Activated T-cell treated with anti-CD3 and anti-CD28 coated beads, Interleukin-2, amount 50 U/mL, for 4 hours (primary cell): ENCODE results near the gene CACNA2D1. TPM values are rescaled to one million over a fixed set of nuclear protein-coding genes. Genes with fewer than 3 reads are reported as not detected.

ENCODE experiments used
- ATAC-seq, 2 donors: fragments of 200-7000 bp; cut with Tn5 transposase; one replicate each; pipeline ENCODE4 v1.10.0; 2021
- DNase-seq: peaks from one replicate; pipeline ENCODE4 v3.0.0-alpha.2; 2020
- H3K27me3 Mint-ChIP-seq: one replicate; pipeline ENCODE4 v1.8.0; 2021; ENCODE audit warnings: low read depth, mixed read lengths
- H3K36me3 Mint-ChIP-seq: one replicate; pipeline ENCODE4 v1.8.0; 2022; ENCODE audit warnings: mixed read lengths; ENCODE audit not compliant: insufficient read depth
- H3K4me1 Mint-ChIP-seq: one replicate; pipeline ENCODE4 v1.8.0; 2021; ENCODE audit warnings: low read depth, mixed read lengths
- H3K4me3 Mint-ChIP-seq: one replicate; pipeline ENCODE4 v1.8.0; 2021; ENCODE audit warnings: mild to moderate bottlenecking, moderate library complexity, mixed read lengths
- H3K9me3 Mint-ChIP-seq: one replicate; pipeline ENCODE4 v1.8.0; 2021; ENCODE audit warnings: mixed read lengths
- total RNA-seq, 3 donors: library from RNA; stranded (reverse); gene quantifications; one replicate each; pipeline ENCODE4 v1.2.1, GENCODE V29; 2021

Gene CACNA2D1
- total RNA-seq, 3 donors from 2014 or later, result 0.03 to 0.24 (median 0.18) TPM

DNA sequence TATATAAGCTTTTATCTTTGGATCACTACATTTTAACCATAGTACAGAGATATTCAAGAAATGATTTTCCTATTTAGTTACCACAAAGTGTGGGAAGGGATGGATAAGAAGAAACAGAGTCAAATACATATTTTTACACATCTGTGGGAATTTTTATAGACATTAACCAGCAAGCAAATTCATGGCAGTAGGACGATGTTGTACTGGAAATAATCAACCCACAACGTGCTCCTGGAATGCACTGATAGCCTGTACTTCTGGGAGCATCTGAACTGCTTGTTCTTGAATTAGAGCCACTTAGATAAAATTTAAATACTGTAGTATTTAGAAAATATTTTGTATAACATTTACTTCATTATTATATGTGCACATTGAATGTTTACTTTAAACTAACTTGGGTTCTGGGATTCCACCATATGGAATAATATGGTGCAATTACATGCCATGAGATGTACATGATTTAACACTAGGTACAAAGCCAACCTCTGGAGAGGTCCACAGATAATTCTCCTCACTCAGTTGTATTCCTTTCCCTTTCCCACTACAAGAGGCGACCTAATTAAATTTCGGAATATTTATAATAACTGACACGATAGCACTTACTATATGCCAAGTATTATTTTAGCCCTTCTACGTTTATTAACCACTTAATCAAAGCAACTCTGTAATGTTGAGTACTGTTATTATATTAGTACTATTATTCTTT is 508.8 kb downstream of the CACNA2D1 start:
- Mint-ChIP-seq H3K9me3 (peaks cover 6% of the 10 kb centered on the region), H3K36me3 (no peaks in the 10 kb centered on the region), H3K4me1 (no peaks in the 10 kb centered on the region), H3K4me3 (no peak overlapping the region), H3K27me3 (no peaks in the 10 kb centered on the region)
- DNase-seq (no peak), ATAC-seq (no peak)

- H3K36me3 Mint-ChIP-seq, result no peaks in the 10 kb centered on the region
- peaks cover 6% of the 10 kb centered on the region for H3K9me3 Mint-ChIP-seq
- no peak overlapping the region for H3K4me3 Mint-ChIP-seq
- H3K4me1 Mint-ChIP-seq, result no peaks in the 10 kb centered on the region
- no peak for ATAC-seq
- no peak for DNase-seq
- no peaks in the 10 kb centered on the region for H3K27me3 Mint-ChIP-seq
Observed at GRCh38 chr7:81932936-81933335, 510.6 kb downstream of the CACNA2D1 start.

DNA sequence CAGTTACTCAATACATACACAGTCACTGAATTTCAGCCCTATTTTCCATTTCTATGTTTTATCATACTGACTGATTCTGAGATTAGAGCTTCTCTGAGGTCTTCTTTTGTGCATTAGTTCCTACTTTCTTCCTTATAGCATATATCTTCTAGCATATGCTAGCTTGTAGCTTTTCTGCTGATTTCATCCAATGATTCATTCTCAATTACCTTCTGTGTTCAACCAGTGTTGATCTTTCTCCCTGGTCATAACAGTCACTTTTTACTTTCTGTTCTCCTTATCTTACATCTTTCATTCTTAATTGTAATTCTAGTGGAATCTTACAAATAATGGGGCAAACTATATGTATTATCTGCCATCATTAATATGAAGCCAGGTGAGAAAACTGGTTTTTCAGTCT is 514.2 kb downstream of the CACNA2D1 start:
- H3K4me3 Mint-ChIP-seq, result no peak overlapping the region
- no peak for DNase-seq
- ATAC-seq, result no peak
- H3K27me3 Mint-ChIP-seq, result no peaks in the 10 kb centered on the region
- H3K36me3 Mint-ChIP-seq, result no peaks in the 10 kb centered on the region
- H3K4me1 Mint-ChIP-seq, result no peaks in the 10 kb centered on the region
- peaks cover 13% of the 10 kb centered on the region for H3K9me3 Mint-ChIP-seq

GRCh38 chr7:81926154-81926553 is 517.4 kb downstream of the CACNA2D1 start:
- Mint-ChIP-seq H3K4me3 (no peak overlapping the region), H3K9me3 (peaks cover 8% of the 10 kb centered on the region), H3K4me1 (no peaks in the 10 kb centered on the region), H3K27me3 (no peaks in the 10 kb centered on the region), H3K36me3 (no peaks in the 10 kb centered on the region)
- ATAC-seq (no peak), DNase-seq (no peak)

- Mint-ChIP-seq H3K27me3 (no peaks in the 10 kb centered on the region), H3K9me3 (peaks cover 8% of the 10 kb centered on the region), H3K4me1 (no peaks in the 10 kb centered on the region), H3K4me3 (no peak overlapping the region), H3K36me3 (no peaks in the 10 kb centered on the region)
- ATAC-seq (no peak), DNase-seq (no peak)
Observed at GRCh38 chr7:81925530-81925929, 518.0 kb downstream of the CACNA2D1 start.

GRCh38 chr7:81924494-81924893 is 519.1 kb downstream of the CACNA2D1 start:
- H3K4me1 Mint-ChIP-seq, result no peaks in the 10 kb centered on the region
- H3K36me3 Mint-ChIP-seq, result no peaks in the 10 kb centered on the region
- no peak overlapping the region for H3K4me3 Mint-ChIP-seq
- peaks cover 8% of the 10 kb centered on the region for H3K9me3 Mint-ChIP-seq
- ATAC-seq, result no peak
- H3K27me3 Mint-ChIP-seq, result no peaks in the 10 kb centered on the region
- no peak for DNase-seq

- no peaks in the 10 kb centered on the region for H3K4me1 Mint-ChIP-seq
- no peak for DNase-seq
- H3K27me3 Mint-ChIP-seq, result no peaks in the 10 kb centered on the region
- H3K36me3 Mint-ChIP-seq, result no peaks in the 10 kb centered on the region
- H3K4me3 Mint-ChIP-seq, result no peak overlapping the region
- H3K9me3 Mint-ChIP-seq, result peaks cover 21% of the 10 kb centered on the region
- no peak for ATAC-seq
Observed at GRCh38 chr7:81919494-81919893, 524.1 kb downstream of the CACNA2D1 start.

GRCh38 chr7:81908220-81908619 is 535.4 kb downstream of the CACNA2D1 start:
- Mint-ChIP-seq H3K36me3 (no peaks in the 10 kb centered on the region), H3K27me3 (no peaks in the 10 kb centered on the region), H3K4me1 (no peaks in the 10 kb centered on the region), H3K4me3 (no peak overlapping the region), H3K9me3 (peaks cover 17% of the 10 kb centered on the region)
- ATAC-seq (no peak), DNase-seq (no peak)

DNA sequence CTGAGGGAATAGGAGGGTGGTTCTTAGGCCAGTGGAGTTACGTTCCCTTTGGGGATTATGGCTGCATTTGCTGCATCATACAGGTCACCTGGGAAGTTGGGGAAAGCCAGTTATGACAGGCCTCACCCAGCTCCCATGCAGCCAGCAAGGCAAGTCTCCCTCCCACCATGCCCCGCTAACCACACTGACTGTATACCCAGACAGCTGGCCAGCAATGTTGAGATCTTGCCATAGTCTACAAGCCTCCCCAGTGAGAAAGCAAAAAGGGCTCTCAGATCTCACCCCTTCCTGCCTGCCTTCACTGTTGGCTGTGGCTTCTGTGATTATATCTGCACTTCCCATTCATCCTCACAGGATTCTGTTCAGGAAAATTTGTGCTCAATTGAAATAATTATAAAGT is 540.5 kb downstream of the CACNA2D1 start:
- Mint-ChIP-seq H3K27me3 (no peaks in the 10 kb centered on the region), H3K4me1 (no peaks in the 10 kb centered on the region), H3K4me3 (no peak overlapping the region), H3K9me3 (peaks cover 15% of the 10 kb centered on the region), H3K36me3 (no peaks in the 10 kb centered on the region)
- DNase-seq (no peak), ATAC-seq (no peak)

- no peak overlapping the region for H3K4me3 Mint-ChIP-seq
- DNase-seq, result no peak
- peaks cover 19% of the 10 kb centered on the region for H3K9me3 Mint-ChIP-seq
- ATAC-seq, result no peak
- H3K4me1 Mint-ChIP-seq, result no peaks in the 10 kb centered on the region
- no peaks in the 10 kb centered on the region for H3K36me3 Mint-ChIP-seq
- H3K27me3 Mint-ChIP-seq, result no peaks in the 10 kb centered on the region
Observed at GRCh38 chr7:81902536-81902935, 541.0 kb downstream of the CACNA2D1 start.
